Endothelial cell of umbilical vein (primary cell): ENCODE results near the gene MAP3K13. TPM values are rescaled to one million over a fixed set of nuclear protein-coding genes. Genes with fewer than 3 reads are reported as not detected.
"Not testable (repeated sequence)": the region's sequence is repeated elsewhere in the genome, so short reads cannot be mapped to it uniquely, and the experiment has no call there.

ENCODE experiments used
- BruUV-seq: library from RNA; stranded (reverse); fragments of 400-500 nt; replicated peaks from 2 replicates; lab custom pipeline; 2021; lab: Mats Ljungman, UMichigan
- CTCF ChIA-PET: fragments of 300-600, 350-600 bp; sonication (Branson Sonifier 250); formaldehyde crosslinking; loops from one replicate; lab custom pipeline; 2021; ENCODE audit warnings: antibody characterized with exemption, inconsistent platforms; lab: Charles Lee
- POLR2A ChIA-PET: fragments of 300-600, 350-600 bp; sonication (Branson Sonifier 250); formaldehyde crosslinking; loops from one replicate; lab custom pipeline; 2021; ENCODE audit warnings: antibody characterized with exemption, inconsistent platforms; lab: Charles Lee
- DNase-seq: peaks from one replicate; pipeline ENCODE4 v3.0.0-alpha.2; 2011; ENCODE audit warnings: low read depth, low spot score
- FAIRE-seq: peaks from 2 replicates; lab custom pipeline; 2011; peaks lifted over from hg19 to GRCh38; lab: Jason Lieb, UNC
- H2AFZ ChIP-seq: 2 replicates; pipeline ENCODE4 v1.6.0; 2012; ENCODE audit warnings: low read depth, low read length, control low read depth, inconsistent platforms
- H3K27ac ChIP-seq: 2 replicates; pipeline ENCODE4 v1.5.1; 2011; ENCODE audit warnings: low read depth, mild to moderate bottlenecking, control low read depth, low read length, moderate library complexity; ENCODE audit not compliant: insufficient read depth
- H3K27me3 ChIP-seq, 2 experiments: 2 replicates each; pipeline versions ENCODE4 v1.6.0 to v1.6.1; 2011; ENCODE audit warnings: low read length in 2 of 2, mixed read lengths in 1 of 2; ENCODE audit not compliant: control insufficient read depth in 2 of 2, insufficient read depth in 2 of 2
- H3K36me3 ChIP-seq, 2 experiments: 2 replicates in 1 of 2; 3 replicates in 1 of 2; pipeline ENCODE4 v1.5.1; 2011; ENCODE audit warnings: low read length in 2 of 2, mild to moderate bottlenecking in 1 of 2, moderate library complexity in 1 of 2; ENCODE audit not compliant: control insufficient read depth in 2 of 2, insufficient read depth in 2 of 2; ENCODE audit errors: extremely low read depth in 1 of 2
- H3K4me1 ChIP-seq: 3 replicates; pipeline ENCODE4 v1.5.1; 2011; ENCODE audit warnings: mild to moderate bottlenecking, low read length; ENCODE audit not compliant: control insufficient read depth, insufficient read depth; ENCODE audit errors: extremely low read depth
- H3K4me2 ChIP-seq: 2 replicates; pipeline ENCODE4 v1.6.1; 2011; ENCODE audit warnings: low read length, control low read depth, mixed read lengths; ENCODE audit not compliant: insufficient read depth
- H3K4me3 ChIP-seq, 3 experiments: fragments of 200-600 bp in 1 of 3; sonication (generic), shearing (Covaris generic) in 1 of 3; replicated peaks in 1 of 3; 2 replicates each; pipeline ENCODE4 v1.5.1; 2011 to 2016; ENCODE audit warnings: control low read depth in 3 of 3, low read length in 3 of 3, mild to moderate bottlenecking in 2 of 3, inconsistent platforms in 1 of 3, low read depth in 1 of 3, moderate library complexity in 1 of 3; ENCODE audit not compliant: insufficient read depth in 1 of 3
- H3K79me2 ChIP-seq: 2 replicates; pipeline ENCODE4 v1.6.0; 2012; ENCODE audit warnings: low read length, inconsistent platforms; ENCODE audit not compliant: control insufficient read depth, insufficient read depth
- H3K9ac ChIP-seq: replicated peaks from 2 replicates; pipeline ENCODE3; 2011; ENCODE audit warnings: low read length, control low read depth; ENCODE audit not compliant: insufficient read depth; ENCODE audit errors: extremely low read depth
- H3K9me1 ChIP-seq: replicated peaks from 3 replicates; pipeline ENCODE4 v1.6.0; 2011; ENCODE audit warnings: mild to moderate bottlenecking, low read length; ENCODE audit not compliant: control insufficient read depth, insufficient read depth; ENCODE audit errors: extremely low read depth
- H3K9me3 ChIP-seq: replicated peaks from 2 replicates; pipeline ENCODE4 v1.5.1; 2012; ENCODE audit warnings: low read length, inconsistent platforms; ENCODE audit not compliant: control insufficient read depth, insufficient read depth
- H4K20me1 ChIP-seq: replicated peaks from 2 replicates; pipeline ENCODE3; 2011; ENCODE audit warnings: mild to moderate bottlenecking, low read length; ENCODE audit not compliant: control insufficient read depth, insufficient read depth; ENCODE audit errors: extremely low read depth
- EZH2 ChIP-seq: IDR thresholded peaks from 2 replicates; pipeline ENCODE4 v1.6.1; 2012; ENCODE audit warnings: borderline replicate concordance, low read depth, mild to moderate bottlenecking, moderate library complexity, low read length, inconsistent platforms; ENCODE audit not compliant: severe bottlenecking
- FOS ChIP-seq: IDR thresholded peaks from 2 replicates; pipeline ENCODE4 v1.6.1; 2011; ENCODE audit warnings: mild to moderate bottlenecking, low read length, moderate library complexity, borderline replicate concordance; ENCODE audit not compliant: insufficient read depth
- GATA2 ChIP-seq: IDR thresholded peaks from 2 replicates; pipeline ENCODE4 v1.7.0; 2011; ENCODE audit warnings: low read depth, mild to moderate bottlenecking, moderate library complexity, mixed read lengths, low read length; ENCODE audit not compliant: insufficient read length, insufficient read depth
- MYC ChIP-seq: IDR thresholded peaks from one replicate; pipeline ENCODE4 v1.6.1; 2011; ENCODE audit warnings: mild to moderate bottlenecking, low read depth, low read length
- POLR2A ChIP-seq: IDR thresholded peaks from 2 replicates; pipeline ENCODE4 v1.6.1; 2012; ENCODE audit warnings: low read depth, mild to moderate bottlenecking, control low read depth, low read length
- POLR2AphosphoS5 ChIP-seq: IDR thresholded peaks from 2 replicates; pipeline ENCODE4 v1.6.1; 2012; ENCODE audit warnings: low read depth, mild to moderate bottlenecking, control low read depth, low read length, moderate library complexity; ENCODE audit not compliant: insufficient read depth
- dilution Hi-C: fragments of 300-500 bp; cut with MboI; formaldehyde crosslinking; loops from one replicate; pipeline ENCODE4 v1.15.0; 2019; ENCODE audit warnings: low sequenced_read_pairs; ENCODE audit not compliant: extremely low pct_ligation_motif_present
- intact Hi-C: fragments of 100-400 bp; cut with micrococcal nuclease; formaldehyde crosslinking; loops from one replicate; pipeline ENCODE4 v1.10.0; 2022
- polyA plus RNA-seq, 4 experiments: library from polyadenylated mRNA; depleted of rRNA in 3 of 4; stranded (reverse) in 3 of 4; unstranded in 1 of 4; fragments of >200 nt; gene quantifications; 2 replicates each; pipeline versions ENCODE4 v1.2.1 to v1.2.3, GENCODE V29; 2011 to 2012; ENCODE audit warnings: missing spikeins in 1 of 4
- total RNA-seq: library from RNA; stranded (reverse); gene quantifications from 2 replicates; pipeline ENCODE4 v1.2.3, GENCODE V29; 2021
- TF ChIP-seq, protein P1 (sequence below): IDR thresholded peaks from 2 replicates; pipeline ENCODE4 v1.6.1; 2011; ENCODE audit not compliant: insufficient read depth, insufficient read length
- TF ChIP-seq, protein P2 (sequence below), 2 donors: IDR thresholded peaks; 1 replicate in 1 of 2; 2 replicates in 1 of 2; pipeline ENCODE4 v1.5.1; 2011; ENCODE audit warnings: low read length in 2 of 2, mild to moderate bottlenecking in 2 of 2, moderate library complexity in 2 of 2, control low read depth in 1 of 2, inconsistent platforms in 1 of 2, low read depth in 1 of 2; ENCODE audit not compliant: insufficient read depth in 1 of 2; ENCODE audit errors: extremely low read depth in 1 of 2

The MAP3K13 gene
- total and polyA plus RNA-seq, 2 donors (not counting 3 experiments of a cell fraction or from before 2014, with no cell fraction given), result 6.2 to 15.4 TPM

DNA sequence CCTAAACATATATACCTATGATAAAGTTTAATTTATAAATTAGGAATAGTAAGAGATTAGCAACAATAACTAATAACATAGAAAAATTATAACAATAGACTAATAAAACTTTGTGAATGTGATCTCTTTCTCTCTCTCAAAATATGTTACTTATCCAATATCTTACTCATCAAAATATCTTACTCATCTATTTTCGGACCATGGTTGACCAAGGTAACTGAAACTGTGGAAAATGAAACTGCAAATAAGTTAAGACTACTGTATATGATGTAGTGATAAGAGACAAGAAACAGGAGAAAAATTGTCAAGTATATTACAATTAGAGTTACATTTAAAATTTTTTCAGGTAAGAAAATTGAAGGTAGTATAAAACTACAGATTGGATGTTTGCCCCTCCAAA lies 19.2 kb downstream of the MAP3K13 start:
- intact Hi-C loops (no loop called here), dilution Hi-C loops (no loop called here)
- H4K20me1 ChIP-seq, result no peaks in the 10 kb centered on the region
- POLR2A ChIA-PET, result no interaction called here
- H3K27ac ChIP-seq, result no peak overlapping the region
- no peaks in the 10 kb centered on the region for H3K27me3 ChIP-seq
- no peak overlapping the region for H3K9ac ChIP-seq
- no peaks in the 10 kb centered on the region for H3K9me3 ChIP-seq
- H3K9me1 ChIP-seq, result no peaks in the 10 kb centered on the region
- no peaks in the 10 kb centered on the region for H3K4me1 ChIP-seq
- no peak overlapping the region for H3K4me2 ChIP-seq
- TF ChIP-seq POLR2A, result no peak
- no peak for TF ChIP-seq POLR2AphosphoS5
- TF ChIP-seq GATA2, result no peak
- no peak for TF ChIP-seq EZH2
- TF ChIP-seq FOS, result no peak
- TF ChIP-seq, protein P1, sequence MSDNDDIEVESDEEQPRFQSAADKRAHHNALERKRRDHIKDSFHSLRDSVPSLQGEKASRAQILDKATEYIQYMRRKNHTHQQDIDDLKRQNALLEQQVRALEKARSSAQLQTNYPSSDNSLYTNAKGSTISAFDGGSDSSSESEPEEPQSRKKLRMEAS, result no peak
- TF ChIP-seq MYC, result no peak
- TF ChIP-seq, protein P2, sequence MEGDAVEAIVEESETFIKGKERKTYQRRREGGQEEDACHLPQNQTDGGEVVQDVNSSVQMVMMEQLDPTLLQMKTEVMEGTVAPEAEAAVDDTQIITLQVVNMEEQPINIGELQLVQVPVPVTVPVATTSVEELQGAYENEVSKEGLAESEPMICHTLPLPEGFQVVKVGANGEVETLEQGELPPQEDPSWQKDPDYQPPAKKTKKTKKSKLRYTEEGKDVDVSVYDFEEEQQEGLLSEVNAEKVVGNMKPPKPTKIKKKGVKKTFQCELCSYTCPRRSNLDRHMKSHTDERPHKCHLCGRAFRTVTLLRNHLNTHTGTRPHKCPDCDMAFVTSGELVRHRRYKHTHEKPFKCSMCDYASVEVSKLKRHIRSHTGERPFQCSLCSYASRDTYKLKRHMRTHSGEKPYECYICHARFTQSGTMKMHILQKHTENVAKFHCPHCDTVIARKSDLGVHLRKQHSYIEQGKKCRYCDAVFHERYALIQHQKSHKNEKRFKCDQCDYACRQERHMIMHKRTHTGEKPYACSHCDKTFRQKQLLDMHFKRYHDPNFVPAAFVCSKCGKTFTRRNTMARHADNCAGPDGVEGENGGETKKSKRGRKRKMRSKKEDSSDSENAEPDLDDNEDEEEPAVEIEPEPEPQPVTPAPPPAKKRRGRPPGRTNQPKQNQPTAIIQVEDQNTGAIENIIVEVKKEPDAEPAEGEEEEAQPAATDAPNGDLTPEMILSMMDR (IDR thresholded peaks at IDR 0.05; ENCODE audit: extremely low read depth in 1 of 2, insufficient read depth in 1 of 2, low read depth in 1 of 2, low read length in 2 of 2), result no peak
- DNase-seq, result no peak
- no peak for FAIRE-seq
- H3K79me2 ChIP-seq, result no peaks in the 10 kb centered on the region
- H3K4me3 ChIP-seq, result no peak overlapping the region
- no peaks in the 10 kb centered on the region for H3K36me3 ChIP-seq
- no peak overlapping the region for H2AFZ ChIP-seq
- CTCF ChIA-PET, result no interaction called here
- BruUV-seq, result no TSS peak

DNA sequence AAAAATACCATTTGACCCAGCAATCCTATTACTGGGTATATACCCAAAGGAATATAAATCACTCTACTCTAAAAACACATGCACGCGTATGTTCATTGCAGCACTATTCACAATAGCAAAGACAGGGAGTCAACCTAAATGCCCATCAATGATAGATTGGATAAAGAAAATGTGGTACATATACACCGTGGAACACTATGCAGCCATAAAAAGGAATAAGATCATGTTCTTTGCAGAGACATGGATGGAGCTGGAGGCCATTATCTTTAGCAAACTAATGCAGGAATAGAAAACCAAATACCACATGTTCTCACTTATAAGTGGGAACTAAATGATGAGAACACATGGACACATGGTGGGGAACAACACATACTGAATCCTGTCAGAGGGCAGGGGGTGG lies 23.6 kb downstream of the MAP3K13 start:
- H3K4me3 ChIP-seq, H3K4me2 ChIP-seq, H3K9me1 ChIP-seq, H3K9ac ChIP-seq, H3K9me3 ChIP-seq, FAIRE-seq, DNase-seq, dilution Hi-C loops, POLR2A ChIA-PET, CTCF ChIA-PET, H3K27ac ChIP-seq, H2AFZ ChIP-seq, H3K4me1 ChIP-seq, H4K20me1 ChIP-seq, H3K79me2 ChIP-seq, H3K36me3 ChIP-seq, intact Hi-C loops, H3K27me3 ChIP-seq, BruUV-seq: not testable (repeated sequence)
